ENCODE measurements around the gene TIMP2. TPM values are rescaled to one million over a fixed set of nuclear protein-coding genes. Genes with fewer than 3 reads are reported as not detected.

TIMP2 gene
- total and polyA plus RNA-seq, 2 of the 8 experiments (the other 6 are each of a cell fraction or from before 2014, with no cell fraction given): 18.2 to 43.3 TPM

DNA sequence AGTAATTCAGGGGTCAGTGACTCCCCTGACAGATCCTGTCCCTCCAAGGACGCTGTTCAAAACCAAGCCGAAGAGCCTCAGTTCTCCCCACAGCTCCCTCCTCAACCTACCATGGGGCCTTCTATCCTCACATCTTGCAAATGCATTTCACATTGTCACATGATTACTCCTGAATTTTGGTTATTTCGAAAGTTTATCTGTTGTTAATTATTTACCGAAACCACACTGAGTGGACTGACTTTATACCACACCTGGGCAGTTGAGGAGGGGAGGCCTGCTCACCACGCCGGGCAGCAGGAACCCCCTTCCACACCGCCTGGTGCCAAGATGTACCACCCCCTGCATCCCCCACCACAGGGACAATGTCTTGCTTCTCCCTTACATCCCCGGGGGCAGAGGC lies 4.7 kb downstream of the TIMP2 start:
- no peak overlapping the region for H3K4me2 ChIP-seq (ENCODE audit: insufficient read depth in 1 of 2, low read depth in 2 of 2, low read length in 2 of 2)

More for the DNA sequence above, 4.7 kb downstream of the TIMP2 start:
- Histone ChIP-seq H3K4ac (replicated peaks; ENCODE audit: insufficient read length, low read depth, low read length) (no peak overlapping the region), H3K36me3 (ENCODE audit: control insufficient read depth in 2 of 4, insufficient read depth in 4 of 4, low read length in 3 of 4) (peaks cover 0 to 3% (median 0%) of the 10 kb centered on the region in 4 experiments; a peak in 1 of 8 replicates), H3K4me1 (replicated peaks in 1 of 4; ENCODE audit: control insufficient read depth in 3 of 4, insufficient read depth in 4 of 4, low read length in 3 of 4) (peaks cover 4 to 21% (median 14%) of the 10 kb centered on the region in 4 experiments), H2BK15ac (ENCODE audit: low read length) (no peak overlapping the region), H2BK5ac (ENCODE audit: low read depth, low read length) (no peak overlapping the region), H2AK5ac (ENCODE audit: low read depth, low read length) (no peak overlapping the region), H3K9ac (replicated peaks in 1 of 4; ENCODE audit: extremely low read depth in 1 of 4, low read depth in 3 of 4, low read length in 3 of 4) (no peak overlapping the region), H2BK20ac (ENCODE audit: low read length) (no peak overlapping the region), H3K9me3 (ENCODE audit: insufficient read depth in 2 of 2, low read depth in 1 of 2, low read length in 1 of 2) (no peaks in the 10 kb centered on the region), H3K14ac (ENCODE audit: insufficient read length) (no peak overlapping the region), H3K79me2 (ENCODE audit: control insufficient read depth in 1 of 2, insufficient read depth in 2 of 2, low read length in 2 of 2) (peaks cover 0 to 66% of the 10 kb centered on the region in 2 experiments; a peak in 2 of 4 replicates), H3K56ac (replicated peaks; ENCODE audit: insufficient read length, low read depth, low read length) (no peak overlapping the region), H2BK12ac (ENCODE audit: low read depth, low read length) (no peak overlapping the region), H3K4me3 (ENCODE audit: extremely low read depth in 1 of 4, insufficient read depth in 2 of 4, low read depth in 3 of 4, low read length in 4 of 4) (no peak overlapping the region), H4K91ac (replicated peaks; ENCODE audit: insufficient read length, low read length) (no peak overlapping the region), H3K23ac (ENCODE audit: insufficient read length) (no peak overlapping the region), H3K23me2 (ENCODE audit: low read depth, low read length) (peaks cover 9% of the 10 kb centered on the region; the same call in 1 of the 2 replicates), H4K20me1 (replicated peaks in 1 of 2; ENCODE audit: control insufficient read depth in 1 of 2, insufficient read depth in 2 of 2, low read length in 2 of 2) (peaks cover 5 to 33% of the 10 kb centered on the region in 2 experiments), H2BK120ac (replicated peaks; ENCODE audit: low read depth, low read length) (no peak overlapping the region), H2AFZ (ENCODE audit: low read length) (no peak overlapping the region), H3K18ac (ENCODE audit: extremely low read depth, low read length) (no peak overlapping the region), H3K79me1 (ENCODE audit: low read depth, low read length) (peaks cover 17% of the 10 kb centered on the region), H3K27me3 (replicated peaks in 1 of 4; ENCODE audit: control insufficient read depth in 3 of 4, extremely low read depth in 1 of 4, insufficient read depth in 3 of 4, low read length in 3 of 4) (no peaks in the 10 kb centered on the region), H4K5ac (ENCODE audit: insufficient read length, low read depth, low read length) (no peak overlapping the region), H4K8ac (ENCODE audit: extremely low read depth, insufficient read depth, low read length) (no peak overlapping the region), H3K27ac (ENCODE audit: low read depth, low read length) (no peak overlapping the region)
- no peak for DNase-seq (ENCODE audit: low read depth in 1 of 2, low spot score in 2 of 2)
- no peak for TF ChIP-seq YY1 (IDR thresholded peaks at IDR 0.05; ENCODE audit: low read depth, low read length)
- TF ChIP-seq SUZ12 (IDR thresholded peaks at IDR 0.05; ENCODE audit: low read length): no peak
- no peak for TF ChIP-seq HDAC6 (IDR thresholded peaks at IDR 0.05; ENCODE audit: low read depth, low read length)
- TF ChIP-seq TCF12 (IDR thresholded peaks at IDR 0.05; ENCODE audit: low read depth, low read length): no peak
- no peak for TF ChIP-seq RAD21 (IDR thresholded peaks at IDR 0.05 in 1 of 2, conservative IDR thresholded peaks at IDR 0.05 in 1 of 2; ENCODE audit: low read depth in 2 of 2, low read length in 2 of 2)
- TF ChIP-seq HDAC2 (IDR thresholded peaks at IDR 0.05; ENCODE audit: borderline replicate concordance in 1 of 2, low read depth in 2 of 2, low read length in 2 of 2): no peak
- CTCF ChIA-PET (ENCODE audit: partially characterized antibody): interaction anchor here (0.6 to 1.3 kb wide), 7 partner anchors 12 to 63 kb away, joined by 3 to 7 read pairs (median 4); no protein-coding TSS in a partner anchor
- POLR2A ChIA-PET (ENCODE audit: partially characterized antibody): interaction anchor here (1.5 kb wide), 1 partner anchor 66 kb away, joined by 3 read pairs; no protein-coding TSS in a partner anchor
- FAIRE-seq: no peak
- 85% methylated on average over 8 of the region's 8 CpGs; no CpG with 5 or more reads in 1 of the 2 experiments for WGBS, 2 experiments (ENCODE audit: extremely low coverage in 1 of 2, insufficient coverage in 1 of 2, insufficient read length in 1 of 2, insufficient replicate concordance in 2 of 2, low coverage in 1 of 2, low lambda C conversion rate in 2 of 2, missing lambda C conversion rate in 1 of 2)

Measured in H1 (cell line).